K562 (cell line): Measurements from ENCODE around the gene ARL4D. TPM values are rescaled to one million over a fixed set of nuclear protein-coding genes. Genes with fewer than 3 reads are reported as not detected.
A peak's percentile ranks its signal among the peaks of the same experiment; 100 is the strongest.

Experiments
- CHD2 ChIP-seq: IDR thresholded peaks from 2 replicates; pipeline ENCODE4 v1.6.1; 2011; ENCODE audit warnings: low read depth, low read length
- FOS ChIP-seq: IDR thresholded peaks from 3 replicates; pipeline ENCODE4 v1.6.1; 2011; ENCODE audit not compliant: insufficient read length; ENCODE audit errors: extremely low read depth
- NCOA1 ChIP-seq: fragments of 450-650 bp; IDR thresholded peaks from 2 replicates; pipeline ENCODE4 v1.6.1; 2016; ENCODE audit warnings: low read depth
- PATZ1 ChIP-seq: fragments of 250-450 bp; sonication (Bioruptor Pico); IDR thresholded peaks from 2 replicates; pipeline ENCODE4 v1.5.0; 2020; ENCODE audit warnings: mild to moderate bottlenecking, borderline replicate concordance
- PTTG1 ChIP-seq: fragments of 450-650 bp; IDR thresholded peaks from 2 replicates; pipeline ENCODE4 v1.6.1; 2016; ENCODE audit warnings: low read depth, mild to moderate bottlenecking, missing genetic modification characterization, missing compliant biosample characterization
- RCOR1 ChIP-seq, 2 experiments: IDR thresholded peaks; 2 replicates each; pipeline ENCODE4 v1.6.1; 2012; ENCODE audit warnings: low read depth in 2 of 2, low read length in 2 of 2, borderline replicate concordance in 1 of 2, improper control_type of control experiment in 1 of 2
- SNAPC5 ChIP-seq: fragments of 250-450 bp; sonication (Bioruptor Pico); IDR thresholded peaks from 2 replicates; pipeline ENCODE4 v1.8.0; 2021; ENCODE audit warnings: moderate library complexity, mild to moderate bottlenecking, inconsistent platforms
- SP1 ChIP-seq: sonication (generic); formaldehyde crosslinking; IDR thresholded peaks from 2 replicates; pipeline ENCODE4 v1.8.1; 2022; ENCODE audit warnings: mild to moderate bottlenecking, missing genetic modification reagents
- TAF15 ChIP-seq: fragments of 200-400 bp; formaldehyde crosslinking; IDR thresholded peaks from 2 replicates; pipeline ENCODE4 v1.6.1; 2017; ENCODE audit warnings: mild to moderate bottlenecking, low read depth, low read length, moderate library complexity
- ZBTB9 ChIP-seq: fragments of 450-650 bp; formaldehyde crosslinking; IDR thresholded peaks from 2 replicates; pipeline ENCODE4 v1.4.0; 2020; ENCODE audit warnings: mild to moderate bottlenecking, moderate library complexity
- ZNF232 ChIP-seq: sonication (generic); formaldehyde crosslinking; IDR thresholded peaks from 2 replicates; pipeline ENCODE4 v1.8.0; 2022; ENCODE audit warnings: mild to moderate bottlenecking, missing genetic modification reagents
- ZNF407 ChIP-seq: fragments of 450-650 bp; IDR thresholded peaks from 2 replicates; pipeline ENCODE4 v1.6.1; 2016; ENCODE audit warnings: low read depth
- ZNF586 ChIP-seq: fragments of 450-650 bp; formaldehyde crosslinking; conservative IDR thresholded peaks from 2 replicates; pipeline ENCODE4 v1.4.0; 2020; ENCODE audit warnings: mild to moderate bottlenecking, moderate library complexity
- ZNF644 ChIP-seq: fragments of 200-800 bp; sonication (Bioruptor generic); IDR thresholded peaks from 2 replicates; pipeline ENCODE4 v1.6.1; 2016; ENCODE audit warnings: low read depth, missing genetic modification characterization, missing compliant biosample characterization
- polyA plus RNA-seq, 8 experiments: library from polyadenylated mRNA; depleted of rRNA in 4 of 8; stranded (reverse) in 5 of 8; unstranded in 3 of 8; fragments of >200 nt; fragmentation: Nextera tagmentation in 2 of 8; fragmentation: Illumina TruSeq in 1 of 8; extraction: Ambion mirVana in 2 of 8; extraction: Trizol in 1 of 8; gene quantifications; 2 replicates each; pipeline versions ENCODE4 v1.2.1 to v1.2.3, GENCODE V29; 2011 to 2014; ENCODE audit warnings: inconsistent platforms in 1 of 8, missing spikeins in 1 of 8
- total RNA-seq, 7 experiments: library from RNA; depleted of rRNA in 6 of 7; stranded (reverse); fragments of >200 nt in 6 of 7; fragmentation: Illumina TruSeq in 2 of 7; extraction: Trizol in 2 of 7; gene quantifications; 2 replicates each; pipeline versions ENCODE4 v1.2.1 to v1.2.3, GENCODE V29; 2011 to 2021; ENCODE audit warnings: low replicate concordance in 1 of 7

Gene ARL4D
- total and polyA plus RNA-seq, 9 of the 15 experiments (the other 6 are each of a cell fraction or from before 2014, with no cell fraction given): 0.07 to 0.53 (median 0.28) TPM; not detected in 1

- TF ChIP-seq PATZ1 (CRISPR knock-in tag) (no peak), PTTG1 (tag) (no peak), SP1 (CRISPR knock-in tag) (no peak), CHD2 (0 out of 2 replicates have a peak, but pooled peaks have one; percentile 9), ZNF586 (no peak), ZBTB9 (CRISPR knock-in tag) (no peak), ZNF232 (CRISPR knock-in tag) (no peak), SNAPC5 (CRISPR knock-in tag) (no peak), ZNF407 (no peak), NCOA1 (no peak), FOS (no peak), RCOR1 (IDR thresholded peaks at IDR 0.05; ENCODE audit: borderline replicate concordance in 1 of 2, low read depth in 2 of 2, low read length in 2 of 2) (peak in 1 of 2 experiments; percentile 41; a peak in 1 of 4 replicates), TAF15 (no peak), ZNF644 (tag) (no peak)
Measured at GRCh38 chr17:43366891-43367736, 31.7 kb upstream of the ARL4D start (continued).
